NCI-H2107 treated with DMSO at 0.1 percent for 48 hours (cell line): ENCODE data around the gene RACGAP1.
A peak's percentile ranks its signal among the peaks of the same experiment; 100 is the strongest.

Source experiments
- DNase-seq: peaks from one replicate; lab custom pipeline; 2025; ENCODE audit not compliant: unreplicated experiment; lab: John Stamatoyannopoulos, UW

Gene RACGAP1, protein sequence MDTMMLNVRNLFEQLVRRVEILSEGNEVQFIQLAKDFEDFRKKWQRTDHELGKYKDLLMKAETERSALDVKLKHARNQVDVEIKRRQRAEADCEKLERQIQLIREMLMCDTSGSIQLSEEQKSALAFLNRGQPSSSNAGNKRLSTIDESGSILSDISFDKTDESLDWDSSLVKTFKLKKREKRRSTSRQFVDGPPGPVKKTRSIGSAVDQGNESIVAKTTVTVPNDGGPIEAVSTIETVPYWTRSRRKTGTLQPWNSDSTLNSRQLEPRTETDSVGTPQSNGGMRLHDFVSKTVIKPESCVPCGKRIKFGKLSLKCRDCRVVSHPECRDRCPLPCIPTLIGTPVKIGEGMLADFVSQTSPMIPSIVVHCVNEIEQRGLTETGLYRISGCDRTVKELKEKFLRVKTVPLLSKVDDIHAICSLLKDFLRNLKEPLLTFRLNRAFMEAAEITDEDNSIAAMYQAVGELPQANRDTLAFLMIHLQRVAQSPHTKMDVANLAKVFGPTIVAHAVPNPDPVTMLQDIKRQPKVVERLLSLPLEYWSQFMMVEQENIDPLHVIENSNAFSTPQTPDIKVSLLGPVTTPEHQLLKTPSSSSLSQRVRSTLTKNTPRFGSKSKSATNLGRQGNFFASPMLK

DNA sequence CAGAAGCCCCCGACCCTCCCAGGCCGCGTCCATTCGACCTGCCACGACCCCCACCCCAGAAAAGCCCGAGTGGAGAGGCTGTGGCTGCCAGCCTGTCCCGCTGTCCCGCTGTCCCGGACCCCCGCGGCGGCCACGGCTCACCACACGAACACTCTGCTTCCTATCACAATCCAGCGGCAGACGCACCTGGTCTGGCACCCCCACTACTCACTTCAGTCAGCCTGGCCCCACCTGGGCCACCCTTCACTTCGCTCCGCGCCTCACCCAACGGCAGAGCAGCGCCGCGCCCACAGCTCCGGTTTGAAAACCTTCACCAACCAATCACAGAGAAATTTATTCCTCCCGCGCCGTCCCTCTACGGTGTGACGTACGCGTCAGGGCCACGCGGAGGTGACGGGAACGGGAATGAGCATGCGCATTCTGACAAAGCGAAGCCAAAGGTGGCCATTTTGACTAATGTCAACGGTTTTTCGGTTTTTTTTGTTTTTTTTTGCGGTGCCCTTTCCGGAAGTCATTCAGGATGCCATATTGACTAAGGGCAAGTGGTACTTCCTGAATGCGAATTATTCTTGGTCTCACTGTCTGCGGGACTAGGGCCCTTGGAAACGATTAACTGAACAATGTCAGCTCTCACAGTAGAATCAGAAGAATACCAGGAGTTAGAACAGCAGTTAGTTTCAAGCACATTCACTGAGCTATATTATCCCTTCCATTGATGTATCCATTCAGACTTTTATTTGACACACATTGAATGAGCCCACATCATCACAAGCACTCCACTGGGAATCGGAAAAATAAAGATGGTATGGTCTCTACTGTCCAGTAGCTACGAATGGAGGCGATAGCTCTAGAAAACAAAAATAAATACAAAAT, at the start of gene RACGAP1:
Gene RACGAP1 (minus strand): TSS at position 308 of the 873 bp plus-strand sequence. CDS start 8,779 bp downstream, outside the sequence.
- peak; percentile 98 for DNase-seq

DNA sequence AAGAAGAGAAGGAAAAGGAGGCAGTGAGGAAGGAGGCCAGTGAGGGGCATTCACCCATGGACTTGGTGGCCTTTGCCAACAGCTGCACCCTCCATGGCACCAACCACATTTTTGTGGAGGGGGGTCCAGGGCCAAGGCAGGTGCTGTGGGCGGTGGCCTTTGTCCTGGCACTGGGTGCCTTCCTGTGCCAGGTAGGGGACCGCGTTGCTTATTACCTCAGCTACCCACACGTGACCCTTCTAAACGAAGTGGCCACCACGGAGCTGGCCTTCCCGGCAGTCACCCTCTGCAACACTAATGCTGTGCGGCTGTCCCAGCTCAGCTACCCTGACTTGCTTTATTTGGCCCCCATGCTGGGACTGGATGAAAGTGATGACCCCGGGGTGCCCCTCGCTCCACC, 48.4 kb upstream of the RACGAP1 start:
- no peak for DNase-seq

DNA sequence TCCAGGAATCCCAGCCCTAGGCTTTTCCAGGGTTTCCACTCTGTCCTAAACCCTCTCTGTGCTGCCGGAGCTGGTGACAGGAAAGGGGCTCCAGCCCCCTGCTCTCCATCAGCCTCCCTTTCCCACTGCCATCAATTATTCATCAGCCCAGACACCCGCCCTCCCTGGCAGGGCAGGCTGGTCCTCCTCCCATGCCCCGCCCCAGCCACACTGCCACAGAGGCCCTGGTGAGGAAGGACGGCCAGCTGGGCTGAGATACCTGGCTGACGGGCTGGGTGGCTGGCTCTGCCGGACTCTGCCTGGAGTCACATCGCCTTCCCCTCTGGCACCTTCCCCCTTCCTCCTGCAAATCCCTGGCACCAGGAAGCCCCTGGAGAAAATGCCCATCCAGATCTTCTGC, 47.9 kb upstream of the RACGAP1 start:
- DNase-seq, result no peak

DNA sequence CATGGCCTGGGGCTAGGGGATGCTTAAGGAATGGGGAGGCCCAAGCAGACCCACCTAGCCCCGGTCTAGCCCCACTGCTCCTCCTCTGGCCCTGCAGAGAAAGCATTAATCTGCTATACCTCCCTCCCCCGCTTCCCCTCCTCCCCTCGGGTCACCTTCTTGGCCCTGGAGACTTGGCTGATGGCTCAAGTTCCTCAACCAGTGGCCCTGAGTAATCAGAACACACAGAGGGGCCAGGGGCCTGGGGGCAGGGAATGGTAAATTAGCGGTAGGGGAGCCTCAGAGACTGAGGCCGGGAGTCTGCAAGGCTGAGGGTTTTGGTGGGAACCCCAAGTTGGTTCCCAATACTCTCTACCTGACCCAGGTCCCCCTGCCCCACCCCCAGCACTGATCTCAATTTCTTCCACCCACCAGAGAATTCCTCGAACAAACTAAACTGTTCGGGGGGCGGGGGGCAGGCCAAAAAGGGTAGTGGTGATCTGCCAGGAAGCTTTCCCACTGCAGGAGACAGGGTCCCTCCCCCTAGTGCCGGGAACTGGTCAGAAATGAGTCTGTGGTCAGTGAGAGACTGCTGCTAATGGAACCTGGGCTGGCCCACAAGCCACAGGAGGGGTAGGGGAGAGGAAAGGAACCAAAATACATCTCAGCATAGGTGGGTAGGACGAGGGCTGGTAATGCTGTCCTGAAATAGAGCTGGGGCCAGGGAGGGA, 47.1 kb upstream of the RACGAP1 start:
- DNase-seq, result no peak

DNA sequence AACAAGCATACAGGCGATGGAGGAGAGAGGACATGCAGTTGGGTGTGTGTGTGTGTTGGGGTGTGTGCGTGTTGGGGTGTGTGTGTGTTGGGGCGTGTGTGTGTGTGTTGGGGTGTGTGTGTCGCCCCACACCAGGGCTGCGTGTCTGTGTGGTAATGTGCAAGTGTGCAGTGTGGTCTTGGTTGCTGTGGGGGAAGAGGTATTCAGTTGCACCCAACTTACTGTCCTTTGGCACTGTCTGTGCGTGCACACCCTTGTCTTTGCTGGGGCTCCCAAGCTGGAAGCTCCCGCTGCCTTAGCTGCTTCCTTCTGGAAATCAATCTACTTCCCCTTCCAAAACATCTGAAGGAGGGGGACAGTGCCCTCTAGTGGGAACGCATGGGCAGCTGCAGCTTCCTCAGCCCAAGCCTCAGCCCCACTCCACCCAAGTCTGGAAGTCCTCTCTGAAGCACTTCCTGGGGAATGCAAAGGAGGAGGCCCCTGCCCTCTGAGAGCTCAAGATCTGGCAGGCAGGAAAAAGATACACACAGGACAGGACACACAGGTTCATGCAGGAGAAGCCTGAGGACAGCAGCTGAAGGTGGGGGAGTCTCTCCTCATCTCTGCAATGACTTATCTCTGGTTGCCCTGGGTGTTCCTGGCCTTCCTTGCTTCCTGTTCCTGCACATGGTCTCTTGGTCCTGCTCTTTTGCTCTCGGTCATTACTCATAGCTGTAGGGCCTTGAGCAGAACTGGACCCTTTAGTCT, 45.2 kb upstream of the RACGAP1 start:
- peak; percentile 74 for DNase-seq

DNA sequence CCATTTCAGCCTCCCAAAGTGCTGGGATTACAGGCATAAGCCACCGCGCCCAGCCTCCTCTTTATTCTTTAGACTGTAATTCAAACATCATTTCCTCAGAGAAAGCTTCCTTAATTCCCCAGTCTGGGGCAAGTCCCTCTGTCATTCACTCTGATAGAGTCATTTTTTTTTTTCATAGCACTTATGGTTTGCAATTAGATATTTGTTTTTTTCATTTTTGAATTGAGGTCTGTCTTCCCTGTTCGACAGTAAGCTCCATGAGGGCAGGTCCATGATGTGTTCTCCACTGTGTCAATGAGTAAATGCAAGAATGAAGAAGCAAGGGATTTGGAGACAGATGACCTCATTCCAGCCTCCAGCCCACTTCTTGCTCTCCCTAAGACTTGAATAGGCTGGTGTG, 44.2 kb upstream of the RACGAP1 start:
- no peak for DNase-seq

DNA sequence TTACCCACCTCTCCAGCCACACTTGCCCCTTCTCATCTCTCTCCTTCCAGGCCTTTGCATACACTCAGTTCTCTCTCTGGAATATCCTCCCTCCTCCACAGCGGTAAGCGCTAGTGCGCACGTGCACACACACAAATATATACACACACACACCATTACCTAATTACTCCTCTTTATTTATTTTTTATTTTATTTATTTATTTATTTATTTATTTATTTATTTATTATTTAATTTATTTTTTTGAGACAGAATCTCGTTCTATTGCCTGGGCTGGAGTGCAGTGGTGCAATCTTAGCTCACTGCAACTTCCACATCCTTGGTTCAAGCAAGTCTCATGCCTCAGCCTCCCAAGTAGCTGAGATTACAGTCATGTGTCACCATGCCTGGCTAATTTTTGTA, 43.8 kb upstream of the RACGAP1 start:
- DNase-seq, result no peak

DNA sequence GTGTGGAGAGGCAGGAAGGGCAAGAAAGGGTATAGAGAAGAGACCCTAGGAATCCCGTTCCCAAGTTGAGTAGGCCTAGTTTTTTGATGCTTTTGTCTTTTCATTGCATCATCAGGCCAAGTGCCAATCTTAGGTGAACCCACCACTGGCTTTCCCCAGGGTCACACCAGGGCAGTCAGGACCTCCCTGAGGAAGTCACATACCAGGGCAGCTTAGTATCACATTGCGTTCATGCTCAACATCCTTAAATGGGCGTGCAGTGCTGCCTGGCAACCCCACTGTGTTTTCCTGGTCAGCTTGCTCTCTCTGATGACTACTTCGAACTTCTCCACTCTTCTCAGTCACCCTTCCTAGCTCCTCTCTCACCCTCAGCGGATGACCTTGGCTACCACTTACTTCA, 41.1 kb upstream of the RACGAP1 start:
- DNase-seq, result no peak

DNA sequence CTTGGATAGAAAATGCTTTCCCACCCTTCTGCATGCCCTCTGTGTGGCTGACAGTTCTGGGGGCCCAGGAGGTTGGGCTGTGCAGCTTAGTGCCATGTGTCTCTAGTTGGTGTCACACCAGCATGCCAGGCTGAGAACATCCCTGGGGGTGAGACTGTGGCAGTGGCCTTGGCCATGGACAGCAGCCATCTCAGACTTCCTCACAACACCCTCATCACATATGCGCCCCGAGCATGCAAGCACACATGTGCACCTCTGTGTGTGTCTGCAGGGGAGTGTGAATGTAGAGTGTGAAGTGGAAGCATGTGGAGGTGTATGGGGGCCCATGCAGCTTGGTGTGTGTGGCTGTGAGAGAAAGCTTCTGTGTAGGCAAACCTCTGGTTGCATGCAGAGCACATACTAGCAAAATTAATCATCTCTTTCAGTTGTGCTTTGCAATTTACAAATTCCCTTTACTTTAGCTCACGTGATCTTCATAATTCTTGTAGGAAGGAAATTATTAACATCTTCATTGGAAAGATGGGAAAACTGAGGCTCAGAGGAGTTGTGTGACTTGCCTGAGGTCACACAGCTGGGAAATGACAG, 40.5 kb upstream of the RACGAP1 start:
- DNase-seq, result no peak

DNA sequence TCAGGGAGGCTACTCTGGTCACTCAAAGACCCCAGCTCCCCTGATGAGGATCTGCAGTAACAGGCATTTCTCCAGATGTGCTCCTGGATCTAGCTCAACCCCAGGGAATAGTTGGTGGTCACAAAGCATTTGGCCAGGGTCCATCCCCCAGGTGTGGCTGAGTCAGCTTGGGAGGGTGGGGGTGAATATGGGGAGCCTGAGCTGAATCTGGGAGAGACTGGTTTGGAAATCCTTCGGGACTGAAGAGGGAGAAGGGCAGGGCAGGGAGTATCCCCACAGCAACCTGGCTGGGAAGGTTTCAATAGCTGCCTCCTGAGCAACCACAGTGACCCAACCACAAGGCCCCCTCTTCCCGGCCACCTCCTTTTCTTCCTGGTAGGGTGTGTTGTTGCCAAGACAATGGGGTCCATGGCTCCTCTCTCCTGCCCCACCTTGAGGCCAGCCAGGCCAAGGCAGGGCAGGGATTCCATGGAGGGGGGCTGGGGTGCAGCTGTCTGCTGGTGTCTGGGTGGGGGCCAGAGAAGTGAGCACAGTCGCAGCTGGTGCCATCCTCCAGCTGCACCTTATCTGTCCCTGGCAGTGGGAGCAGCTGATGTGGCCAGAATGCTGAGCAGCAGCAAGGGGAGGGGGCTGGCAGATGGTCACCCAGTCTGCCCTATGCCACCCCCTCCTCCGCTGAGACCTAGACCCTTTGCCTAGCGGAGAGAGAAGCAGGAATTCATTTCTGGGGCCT, 37.6 kb upstream of the RACGAP1 start:
- no peak for DNase-seq

DNA sequence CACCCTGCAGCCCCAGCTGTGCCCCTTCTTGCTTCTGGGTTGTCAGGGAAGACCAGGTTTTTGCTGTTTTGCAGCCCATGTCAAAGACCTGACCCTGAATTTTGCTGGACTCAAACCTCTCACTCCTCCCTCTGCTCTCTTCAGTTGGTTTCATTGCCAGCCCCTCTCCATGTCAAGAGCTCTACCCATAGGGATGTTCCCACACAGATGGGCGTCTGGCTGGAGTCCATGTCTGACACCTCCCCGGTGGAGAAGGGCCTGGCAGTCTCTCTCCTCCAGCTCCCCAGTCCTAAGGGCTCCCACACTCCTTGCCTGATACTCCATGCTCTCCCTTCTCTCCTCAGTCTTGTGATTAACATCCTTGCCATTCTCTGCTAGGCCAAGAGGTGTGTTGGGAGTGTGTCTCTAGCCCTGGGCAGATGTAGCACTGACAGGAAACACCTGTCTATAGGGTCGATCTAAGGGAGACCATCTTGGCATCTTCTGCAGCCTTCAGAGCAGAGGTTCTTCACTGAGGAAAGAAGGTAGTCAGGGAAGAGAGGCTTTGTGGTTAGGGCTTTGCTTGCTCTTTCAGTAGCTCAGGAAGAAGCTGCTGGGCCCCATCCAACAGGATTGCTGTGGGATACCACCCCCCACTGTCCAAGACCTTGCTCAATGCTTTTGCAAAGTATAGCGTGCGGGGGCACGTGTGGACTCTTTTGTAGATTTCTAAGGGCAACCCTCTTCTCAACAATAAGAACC, 36.8 kb upstream of the RACGAP1 start:
- DNase-seq, result no peak

DNA sequence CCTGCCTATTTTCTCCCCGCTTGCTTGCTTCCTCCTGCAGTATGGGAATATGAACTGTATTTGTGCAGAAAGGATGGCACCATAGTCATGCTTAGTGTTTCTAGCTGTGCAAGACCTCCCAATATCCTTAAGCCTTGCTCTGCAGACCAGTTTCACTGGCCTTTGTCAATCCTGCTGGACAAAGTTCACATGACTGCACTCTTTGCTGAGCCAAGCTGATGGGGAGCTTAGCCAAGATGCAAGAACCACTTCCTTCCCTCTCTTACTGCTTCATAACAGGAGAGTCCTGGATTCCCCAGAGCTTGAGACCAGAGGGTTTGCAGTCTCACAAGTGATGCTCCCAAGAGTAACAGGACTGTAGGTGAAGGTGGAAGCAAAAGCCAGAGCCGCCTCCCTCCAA, 35.9 kb upstream of the RACGAP1 start:
- no peak for DNase-seq

DNA sequence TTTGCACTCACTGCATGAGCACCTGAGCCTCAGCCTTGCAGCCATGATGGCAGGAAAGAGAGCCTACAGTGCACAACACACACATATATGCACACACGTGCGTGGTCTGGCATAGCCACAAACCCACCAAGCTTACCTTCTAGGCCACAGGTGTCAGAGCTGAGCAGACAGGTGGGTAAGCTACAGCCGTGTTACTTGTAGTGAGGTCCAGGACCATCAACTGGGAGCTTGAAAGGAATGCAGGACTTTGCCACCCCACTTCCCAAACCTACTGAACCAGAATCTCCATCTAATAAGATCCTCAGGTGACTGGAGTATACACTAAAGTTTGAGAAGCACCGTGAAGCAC, 34.8 kb upstream of the RACGAP1 start:
- no peak for DNase-seq

DNA sequence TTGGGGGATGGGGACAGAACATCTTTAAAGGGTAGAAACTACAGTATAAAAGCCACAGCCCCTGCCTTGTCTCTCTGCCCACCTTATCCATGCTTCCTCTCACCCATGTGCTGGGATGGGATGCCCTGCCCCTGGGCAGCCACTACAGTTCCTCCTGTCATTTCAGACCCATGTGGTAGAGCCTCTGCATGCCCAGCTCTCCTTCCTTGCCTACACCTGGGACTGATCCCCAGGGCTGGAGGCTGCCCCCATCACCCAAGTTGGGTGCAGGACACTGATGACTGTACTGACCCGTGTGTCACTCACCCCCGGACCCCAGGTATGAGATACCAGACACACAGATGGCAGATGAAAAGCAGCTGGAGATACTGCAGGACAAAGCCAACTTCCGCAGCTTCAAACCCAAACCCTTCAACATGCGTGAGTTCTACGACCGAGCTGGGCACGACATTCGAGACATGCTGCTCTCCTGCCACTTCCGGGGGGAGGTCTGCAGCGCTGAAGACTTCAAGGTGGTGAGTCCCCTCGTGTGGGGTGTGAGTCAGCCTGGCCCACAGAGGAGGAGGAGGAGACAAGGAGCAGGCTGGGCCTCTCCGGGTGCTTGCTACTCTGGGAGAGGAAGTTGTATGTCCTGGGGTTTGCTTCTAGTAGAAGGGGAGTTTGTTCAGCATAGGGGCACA, 34.3 kb upstream of the RACGAP1 start:
- DNase-seq, result no peak

DNA sequence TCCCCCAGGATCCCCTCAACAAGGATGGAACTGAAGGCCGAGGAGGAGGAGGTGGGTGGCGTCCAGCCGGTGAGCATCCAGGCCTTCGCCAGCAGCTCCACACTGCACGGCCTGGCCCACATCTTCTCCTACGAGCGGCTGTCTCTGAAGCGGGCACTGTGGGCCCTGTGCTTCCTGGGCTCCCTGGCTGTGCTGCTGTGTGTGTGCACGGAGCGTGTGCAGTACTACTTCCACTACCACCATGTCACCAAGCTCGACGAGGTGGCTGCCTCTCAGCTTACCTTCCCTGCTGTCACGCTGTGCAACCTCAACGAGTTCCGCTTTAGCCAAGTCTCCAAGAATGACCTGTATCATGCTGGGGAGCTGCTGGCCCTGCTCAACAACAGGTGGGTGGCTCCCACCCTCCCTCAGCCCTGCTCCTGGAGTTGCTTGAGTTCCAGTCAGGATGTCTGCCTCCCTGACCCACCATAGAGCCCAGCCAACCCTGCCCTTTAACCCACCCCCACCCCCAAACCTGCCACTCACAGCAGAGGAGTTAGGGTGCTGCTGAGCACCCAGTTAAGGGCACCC, 33.5 kb upstream of the RACGAP1 start:
- DNase-seq, result no peak

DNA sequence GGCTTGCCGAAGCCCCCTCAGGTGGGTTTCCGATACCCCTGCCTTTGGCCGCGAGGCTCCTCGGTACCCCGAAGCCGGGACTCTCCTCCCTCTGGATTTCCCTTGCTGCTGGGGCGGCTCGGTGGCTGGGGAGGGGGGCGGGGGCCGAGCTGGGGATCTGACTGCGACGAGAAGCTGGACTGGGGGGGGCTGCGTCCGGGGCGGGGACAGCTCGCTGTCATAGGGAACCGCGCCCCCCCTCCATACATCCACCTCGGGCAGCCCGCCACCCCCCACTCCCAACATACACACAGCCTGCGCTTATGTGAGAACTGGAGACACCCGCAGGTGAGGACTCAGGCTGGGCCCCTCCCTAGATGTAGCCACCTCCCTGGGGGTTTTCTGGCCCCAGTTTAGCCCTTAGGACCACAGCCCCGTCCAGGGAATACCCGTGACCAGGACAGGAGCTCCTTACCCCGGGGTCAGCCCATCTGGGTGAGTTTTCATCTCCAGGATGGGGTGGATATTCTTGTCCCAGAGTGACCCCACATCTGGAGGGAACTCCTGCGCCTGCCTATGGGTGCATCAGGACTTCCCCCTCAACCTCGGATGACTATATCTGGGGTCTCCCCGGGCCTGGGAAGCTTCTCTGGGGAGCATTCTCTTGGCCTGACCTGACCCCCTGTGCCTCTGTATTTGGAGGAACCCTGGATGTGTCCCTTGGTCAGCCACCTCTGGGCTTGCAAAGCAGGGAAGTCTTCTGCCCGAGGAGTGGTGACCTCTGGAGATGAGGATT, 32.8 kb upstream of the RACGAP1 start:
- DNase-seq, result no peak
